HS-27A (cell line): ENCODE measurements around the gene ANKIB1.
"Not testable (repeated sequence)": the region's sequence is repeated elsewhere in the genome, so short reads cannot be mapped to it uniquely, and the experiment has no call there.

Source experiments
- DNase-seq: peaks from one replicate; pipeline ENCODE4 v3.0.0-alpha.2; 2012; ENCODE audit warnings: low read depth, missing footprints

Gene ANKIB1

DNA sequence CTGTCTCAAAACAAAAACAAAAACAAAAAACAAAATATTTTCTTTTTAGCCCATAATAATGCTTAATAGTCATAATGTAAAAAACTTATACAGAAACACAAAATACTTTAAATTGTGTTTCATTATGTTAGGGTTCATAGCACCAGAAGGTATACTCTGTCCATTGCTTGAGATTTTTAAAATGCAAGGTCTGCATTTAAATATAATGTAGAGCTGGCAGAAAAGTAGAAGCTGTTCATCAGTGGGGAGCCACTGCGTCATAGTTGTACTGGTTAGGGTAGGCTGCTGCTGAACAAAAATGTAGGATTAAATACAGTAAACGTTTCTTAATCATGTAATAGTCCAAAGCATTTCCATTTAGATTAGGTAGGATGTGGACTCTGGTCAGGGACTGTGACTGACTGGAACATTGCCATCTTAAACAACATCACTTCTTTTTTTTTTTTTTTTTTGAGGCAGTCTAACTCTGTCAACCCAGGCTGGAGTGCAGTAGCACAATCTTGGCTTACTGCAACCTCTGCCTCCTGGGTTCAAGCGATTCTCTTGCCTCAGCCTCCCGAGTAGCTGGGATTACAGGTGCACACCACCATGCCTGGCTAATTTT lies 85.2 kb downstream of the ANKIB1 start:
- no peak for DNase-seq

DNA sequence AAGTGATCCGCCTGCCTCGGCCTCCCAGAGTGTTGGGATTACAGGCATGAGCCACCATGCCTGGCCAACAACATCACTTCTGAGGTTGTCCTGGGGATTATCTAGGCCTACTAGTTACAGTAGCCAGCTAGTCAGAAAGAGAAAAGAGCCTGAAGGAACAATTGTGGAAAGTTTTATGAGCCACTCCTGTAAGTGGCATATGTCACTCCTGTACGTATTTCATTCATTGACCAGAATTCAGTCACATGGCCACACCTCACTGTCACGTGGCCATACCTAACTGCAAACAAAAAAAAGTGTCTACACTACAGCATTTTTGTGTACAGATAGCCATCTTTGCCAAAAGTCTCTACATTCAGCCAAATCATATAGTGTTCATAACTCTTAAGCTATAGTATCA lies 85.7 kb downstream of the ANKIB1 start:
- no peak for DNase-seq

DNA sequence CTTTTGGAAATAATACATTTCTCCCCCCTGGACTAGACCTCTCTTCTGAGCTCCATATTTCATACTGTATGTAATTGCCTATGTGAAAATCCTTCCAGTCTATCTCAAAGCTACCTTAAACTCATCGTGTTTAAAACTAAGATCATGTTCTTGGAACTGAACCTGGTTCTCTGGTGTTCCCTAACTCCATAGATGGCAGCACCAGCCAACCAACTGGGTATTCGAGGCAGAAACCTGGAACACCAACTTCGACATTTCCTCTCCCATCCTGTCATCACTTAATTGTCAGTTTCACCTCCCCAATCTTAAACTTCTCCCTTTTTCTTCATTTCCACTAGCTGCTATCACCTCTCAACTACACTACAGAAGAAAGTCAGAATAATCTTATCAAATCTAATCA lies 87.0 kb downstream of the ANKIB1 start:
- no peak for DNase-seq

DNA sequence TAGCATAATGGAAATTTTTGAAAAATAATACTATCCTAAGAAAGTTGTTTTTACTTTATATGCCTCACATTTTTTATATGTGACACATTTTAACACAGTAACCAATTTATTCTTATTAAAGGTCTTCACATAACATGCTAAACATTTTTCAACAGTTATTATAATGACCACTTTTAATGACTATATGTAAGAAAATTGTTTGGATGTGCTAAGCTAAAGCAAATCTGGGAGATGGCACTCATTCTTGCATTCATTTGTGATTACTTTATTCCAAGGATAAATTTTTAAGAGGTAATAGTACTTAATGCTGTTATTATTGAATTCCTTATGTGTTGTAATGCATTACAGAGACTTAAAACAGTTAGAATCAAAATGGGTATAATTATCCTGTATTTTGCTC lies 88.1 kb downstream of the ANKIB1 start:
- DNase-seq: no peak

DNA sequence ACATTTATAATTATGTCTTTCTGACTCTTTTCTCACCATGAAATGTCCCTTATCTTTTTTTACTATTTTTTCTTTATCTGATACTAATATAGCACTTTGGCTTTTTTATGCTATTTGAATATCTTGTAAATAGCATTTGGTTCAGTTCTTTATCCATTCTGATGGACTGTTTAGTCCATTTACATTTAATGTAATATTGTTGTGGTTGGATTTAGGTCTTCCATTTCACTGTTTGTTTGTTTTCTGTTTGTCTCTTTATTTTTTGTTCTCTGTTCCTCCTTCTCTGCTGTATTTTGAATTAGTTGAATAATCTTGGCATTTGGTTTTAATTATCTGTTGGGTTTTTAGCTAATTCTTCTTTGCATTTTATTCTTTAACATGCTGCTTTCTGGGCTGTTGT lies 89.8 kb downstream of the ANKIB1 start:
- no peak for DNase-seq

DNA sequence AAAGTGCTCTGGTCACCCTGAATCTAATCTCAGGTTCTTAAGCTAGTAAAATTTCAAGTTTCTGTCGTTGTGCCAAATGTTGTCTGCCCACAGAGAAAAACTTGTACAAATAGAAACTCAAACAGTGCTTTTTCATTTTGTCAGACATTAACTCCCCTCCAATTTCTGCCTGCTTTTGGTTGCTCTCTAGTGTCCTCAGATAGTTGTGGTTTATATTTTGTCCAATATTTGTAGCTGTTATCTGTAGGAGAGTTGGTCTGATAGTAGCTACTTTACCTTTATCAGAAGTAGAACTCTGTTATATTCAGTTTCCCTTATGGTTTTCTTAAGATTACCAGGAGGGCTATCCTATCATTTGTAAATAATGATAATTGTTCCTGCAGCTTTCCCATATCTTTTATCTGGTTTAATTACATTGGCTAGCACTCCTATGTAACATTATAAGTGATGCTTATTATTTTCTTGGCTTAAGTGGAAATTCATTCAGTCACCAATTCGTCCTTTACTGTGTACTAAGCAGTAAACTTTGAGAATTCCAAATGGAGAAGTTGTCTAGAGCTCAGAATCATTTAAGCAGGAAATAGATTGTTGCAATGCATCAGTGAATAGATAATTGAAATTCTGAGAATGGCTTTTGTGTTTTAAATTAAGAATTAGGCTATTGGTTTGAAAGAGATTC lies 91.0 kb downstream of the ANKIB1 start:
- no peak for DNase-seq

DNA sequence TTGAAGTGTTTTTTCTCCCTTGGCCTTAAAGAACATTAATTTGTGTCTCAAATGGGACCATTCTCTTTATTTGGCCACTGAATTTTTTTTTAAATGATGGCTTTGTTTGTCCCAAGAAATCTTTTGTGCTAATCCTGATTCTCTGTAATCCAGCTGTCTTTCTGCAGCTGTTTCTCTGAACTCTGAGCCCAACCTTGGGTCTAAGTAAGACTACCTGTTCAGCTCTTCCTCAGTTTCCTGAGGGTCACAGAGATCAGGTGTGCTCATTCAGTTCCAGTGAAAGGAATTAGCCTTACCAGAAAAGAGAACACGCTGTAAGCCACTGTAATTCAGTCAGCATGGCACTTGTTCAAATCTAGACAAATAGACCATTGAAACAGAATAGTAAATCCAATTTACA lies 94.2 kb downstream of the ANKIB1 start:
- DNase-seq: no peak

DNA sequence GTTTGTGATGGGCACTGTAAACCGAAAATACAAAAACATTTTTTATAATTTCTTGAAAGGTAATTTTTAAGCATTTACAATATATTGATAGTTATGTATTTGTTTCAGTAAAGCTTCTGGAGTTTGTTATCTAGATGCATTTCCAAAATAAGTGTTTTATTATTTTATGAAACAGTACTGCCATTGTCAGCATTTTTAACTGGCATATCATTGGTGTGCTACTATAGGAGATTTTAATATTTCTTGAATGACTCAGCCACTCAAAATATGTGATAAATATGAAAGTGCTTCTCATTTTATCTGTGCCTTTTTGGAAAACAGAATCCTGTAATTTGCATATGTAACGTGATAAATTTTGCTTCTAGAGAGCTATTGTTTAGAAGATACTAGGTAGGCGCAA lies 97.9 kb downstream of the ANKIB1 start:
- peak; percentile 7 for DNase-seq

DNA sequence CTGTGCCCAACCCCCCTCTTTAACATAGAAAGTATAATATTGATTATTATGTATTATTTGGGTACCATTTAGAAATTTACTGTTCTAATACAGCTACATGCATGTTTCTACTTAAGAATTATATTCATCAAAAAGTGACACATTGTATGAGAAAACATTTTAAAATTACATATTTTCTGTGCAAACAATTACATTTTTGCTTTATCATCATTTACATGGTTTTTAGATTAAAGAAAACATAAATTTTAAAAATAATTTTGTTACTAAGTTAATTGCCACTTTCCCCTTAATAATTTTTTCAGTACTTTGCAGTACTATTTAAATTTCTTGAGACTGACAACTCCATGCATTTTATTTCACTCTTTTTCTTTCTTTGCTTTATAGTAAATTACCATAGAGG lies 106.2 kb downstream of the ANKIB1 start:
- no peak for DNase-seq

DNA sequence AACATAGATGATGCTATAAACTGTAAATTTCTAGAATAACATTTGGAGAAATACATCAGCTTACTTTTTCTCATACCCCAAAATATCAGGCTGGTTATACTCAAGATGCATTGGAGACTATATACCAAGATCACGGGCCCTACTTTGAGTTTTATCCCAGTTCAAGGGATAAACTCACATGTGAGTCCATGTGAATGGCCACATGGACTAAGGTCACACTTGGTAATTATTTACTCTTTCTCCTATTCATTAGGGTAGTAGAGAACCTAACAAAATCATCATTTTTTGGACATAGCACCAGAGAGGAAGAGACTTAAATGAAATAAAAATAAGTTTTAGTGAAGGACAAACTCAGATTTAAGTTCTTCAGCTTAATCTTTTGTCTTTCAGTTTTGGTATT lies 108.4 kb downstream of the ANKIB1 start:
- no peak for DNase-seq

DNA sequence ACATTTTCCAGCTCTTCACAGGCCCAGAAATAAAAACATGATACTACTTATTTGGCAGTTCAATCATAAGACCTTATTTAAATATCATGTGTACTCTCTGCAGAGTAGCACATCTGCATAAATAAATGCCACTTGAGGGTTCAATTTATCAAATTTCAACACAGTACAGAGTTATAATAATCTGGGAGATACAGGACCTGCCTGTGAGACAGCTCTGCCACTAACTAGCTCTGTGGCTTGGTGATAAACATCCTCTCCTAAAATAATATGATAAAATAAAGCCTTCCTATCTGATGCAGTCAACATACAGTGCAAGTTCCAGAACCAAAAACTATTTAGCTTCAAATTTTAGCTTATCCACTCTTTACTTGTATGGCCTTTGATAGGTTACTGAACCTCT lies 110.6 kb downstream of the ANKIB1 start:
- no peak for DNase-seq

DNA sequence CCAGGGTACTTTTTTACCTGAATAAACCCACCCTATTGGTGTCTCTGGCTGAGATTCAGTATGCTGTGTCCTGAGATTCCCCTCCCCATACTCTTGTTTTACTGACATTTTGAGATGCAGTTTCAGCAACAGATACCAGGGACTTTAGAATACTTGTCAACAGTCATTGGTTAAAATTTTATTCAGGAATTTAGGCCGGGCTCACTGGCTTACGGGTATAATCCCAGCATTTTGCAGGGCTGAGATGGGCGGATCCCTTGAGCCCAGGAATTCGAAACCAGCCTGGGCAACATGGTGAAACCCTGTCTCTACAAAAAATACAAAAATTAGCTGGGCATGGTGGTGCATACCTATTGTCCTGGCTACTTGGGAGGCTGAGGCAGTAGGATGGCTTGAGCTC lies 111.5 kb downstream of the ANKIB1 start:
- no peak for DNase-seq

DNA sequence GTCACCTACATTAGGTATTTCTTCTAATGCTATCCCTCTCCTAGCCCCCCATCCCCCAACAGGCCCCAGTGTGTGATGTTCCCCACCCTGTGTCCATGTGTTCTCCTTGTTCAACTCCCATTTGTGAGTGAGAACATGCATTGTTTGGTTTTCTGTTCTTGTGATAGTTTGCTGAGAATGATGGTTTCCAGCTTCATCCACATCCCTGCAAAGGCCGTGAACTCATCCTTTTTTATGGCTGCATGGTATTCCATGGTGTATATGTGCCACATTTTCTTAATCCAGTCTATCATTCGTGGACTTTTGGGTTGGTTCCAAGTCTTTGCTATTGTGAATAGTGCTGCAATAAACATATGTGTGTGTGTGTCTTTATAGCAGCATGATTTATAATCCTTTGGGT lies 113.4 kb downstream of the ANKIB1 start:
- DNase-seq: not testable (repeated sequence)

DNA sequence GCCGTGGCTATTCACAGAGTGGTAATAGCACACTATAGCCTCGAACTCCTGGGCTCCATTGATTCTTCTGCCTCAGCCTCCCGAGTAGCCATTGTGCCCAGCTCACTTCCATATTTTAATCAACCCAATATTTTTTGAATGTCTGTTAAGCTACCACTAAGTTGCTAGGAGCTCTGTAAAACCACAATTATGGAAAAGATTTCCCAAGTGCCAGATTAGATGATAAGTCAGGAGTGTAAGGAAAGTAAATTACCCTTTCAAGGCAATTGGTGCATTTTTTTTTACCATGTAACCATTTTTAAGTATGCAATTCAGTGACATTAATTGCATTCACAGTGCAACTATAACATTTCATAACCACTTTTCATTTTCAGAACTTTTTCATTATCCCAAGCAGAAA lies 114.0 kb downstream of the ANKIB1 start:
- no peak for DNase-seq

DNA sequence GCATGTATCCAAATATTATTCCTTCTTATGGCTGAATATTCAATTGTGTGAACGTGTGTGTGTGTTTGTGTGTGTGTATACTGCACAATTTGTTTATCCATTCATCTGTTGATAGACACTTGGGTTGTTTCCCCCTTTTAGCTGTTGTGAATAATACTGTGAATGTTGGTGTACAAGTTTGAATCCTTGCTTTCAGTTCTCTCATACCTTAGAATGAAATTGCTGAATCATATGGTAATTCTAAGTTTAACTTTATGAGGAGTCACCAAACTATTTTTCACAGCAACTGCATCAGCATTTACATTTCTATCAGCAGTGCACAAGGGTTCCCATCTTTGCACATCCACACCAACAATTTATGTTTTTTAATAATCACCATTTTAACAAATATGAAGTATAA lies 114.6 kb downstream of the ANKIB1 start:
- no peak for DNase-seq

DNA sequence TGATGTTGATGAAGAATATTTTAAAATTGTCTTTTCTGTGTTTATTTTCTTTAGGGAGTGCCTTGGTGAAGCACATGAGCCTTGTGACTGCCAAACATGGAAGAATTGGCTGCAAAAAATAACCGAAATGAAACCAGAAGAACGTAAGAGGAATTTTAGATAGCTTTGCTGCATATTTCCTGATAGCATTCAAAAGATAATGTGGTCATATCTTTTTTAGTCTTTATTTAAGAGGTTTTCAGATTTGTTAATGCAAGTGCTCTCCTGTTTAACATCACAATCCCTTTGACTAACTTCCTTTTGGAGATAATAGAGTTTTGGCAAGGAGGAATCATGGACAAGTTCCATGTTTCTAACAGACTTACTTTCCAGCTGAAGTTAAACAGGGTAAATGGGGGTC lies 116.4 kb downstream of the ANKIB1 start:
- no peak for DNase-seq

DNA sequence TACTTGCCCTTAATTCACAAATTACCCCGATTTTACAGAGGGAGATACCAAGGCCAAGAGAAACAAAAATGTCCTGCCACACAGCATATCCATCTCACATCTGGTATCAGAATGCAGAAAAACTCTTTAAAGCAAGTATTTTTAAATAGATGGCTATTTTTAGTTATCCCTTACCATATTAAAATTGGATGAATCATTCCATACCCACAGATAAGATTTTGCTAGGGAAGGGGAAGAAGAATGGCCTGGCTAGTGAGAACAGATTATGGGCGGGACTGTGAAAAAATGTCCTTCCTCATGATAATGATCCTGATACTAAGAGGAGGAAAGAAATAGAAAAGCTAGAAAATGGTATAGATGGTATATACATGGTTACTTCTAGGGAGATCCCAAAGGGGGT lies 121.0 kb downstream of the ANKIB1 start:
- DNase-seq: no peak

DNA sequence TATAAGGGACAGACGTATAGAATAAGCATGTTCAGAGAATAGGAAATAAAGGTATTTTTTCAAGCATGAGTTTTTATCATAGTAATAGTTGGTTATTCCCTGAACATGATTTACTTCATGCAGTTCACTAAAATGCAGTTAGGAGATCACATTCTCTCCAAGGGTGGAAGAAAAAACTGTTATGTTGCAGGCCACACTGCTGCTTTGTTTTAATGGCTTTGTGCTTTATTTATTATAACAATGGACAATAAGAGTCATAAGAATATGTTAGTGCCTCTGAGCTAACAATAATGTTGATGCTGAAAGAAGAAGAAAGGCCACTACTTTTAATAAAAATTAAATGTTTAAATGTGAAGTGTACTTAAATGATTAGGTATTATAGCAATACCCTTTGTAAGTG lies 123.0 kb downstream of the ANKIB1 start:
- no peak for DNase-seq

DNA sequence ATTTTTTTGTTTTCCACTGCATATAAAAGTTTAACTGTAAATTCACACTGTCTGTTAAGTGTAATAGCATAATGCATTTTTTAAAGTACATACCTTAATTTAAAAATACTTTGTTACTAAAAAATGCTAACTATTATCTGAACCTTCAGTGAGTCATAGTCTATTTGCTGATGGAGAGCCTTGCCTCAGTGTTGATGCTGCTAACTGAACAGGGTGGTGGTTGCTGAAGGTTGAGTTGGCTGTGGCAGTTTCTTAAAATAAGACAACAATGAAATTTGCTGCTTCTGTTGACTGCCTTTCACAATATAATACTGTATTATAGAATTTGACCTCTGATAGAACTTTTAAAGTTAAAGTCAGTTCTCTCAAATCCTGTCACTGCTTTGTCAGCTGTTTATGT lies 129.2 kb downstream of the ANKIB1 start:
- DNase-seq: no peak

DNA sequence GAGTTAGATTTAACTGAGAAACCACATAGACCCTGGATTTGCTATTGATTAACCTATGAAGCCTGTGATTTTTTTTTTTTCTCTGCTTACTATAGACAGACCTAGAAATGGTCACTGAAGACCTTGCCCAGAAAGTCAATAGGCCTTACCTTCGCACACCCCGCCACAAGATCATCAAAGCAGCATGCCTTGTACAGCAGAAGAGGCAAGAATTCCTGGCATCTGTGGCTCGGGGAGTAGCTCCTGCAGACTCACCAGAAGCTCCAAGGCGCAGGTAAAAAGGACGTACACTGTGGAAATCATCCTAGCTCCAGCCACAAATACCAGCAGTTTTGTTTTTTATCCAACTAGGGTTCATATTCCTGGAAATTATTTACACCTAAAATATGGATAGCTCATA lies 145.3 kb downstream of the ANKIB1 start:
- DNase-seq: no peak

DNA sequence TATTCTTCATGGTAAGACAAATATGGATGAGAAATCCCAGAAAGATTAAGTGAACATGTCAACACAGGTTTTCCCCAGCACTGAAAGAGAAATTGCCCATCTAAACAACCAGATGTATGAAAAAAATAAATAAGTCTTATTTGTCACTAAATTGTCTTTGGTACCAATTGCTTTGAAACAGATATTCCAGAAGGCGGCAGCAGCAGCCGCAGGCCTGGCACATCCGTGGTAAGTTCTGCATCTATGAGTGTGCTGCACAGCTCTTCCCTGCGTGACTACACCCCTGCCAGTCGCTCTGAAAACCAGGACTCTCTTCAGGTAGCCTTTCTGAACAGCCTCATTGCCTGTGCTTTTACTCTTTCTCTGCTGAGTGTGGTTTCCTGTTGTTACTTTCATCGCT lies 151.8 kb downstream of the ANKIB1 start:
- no peak for DNase-seq

DNA sequence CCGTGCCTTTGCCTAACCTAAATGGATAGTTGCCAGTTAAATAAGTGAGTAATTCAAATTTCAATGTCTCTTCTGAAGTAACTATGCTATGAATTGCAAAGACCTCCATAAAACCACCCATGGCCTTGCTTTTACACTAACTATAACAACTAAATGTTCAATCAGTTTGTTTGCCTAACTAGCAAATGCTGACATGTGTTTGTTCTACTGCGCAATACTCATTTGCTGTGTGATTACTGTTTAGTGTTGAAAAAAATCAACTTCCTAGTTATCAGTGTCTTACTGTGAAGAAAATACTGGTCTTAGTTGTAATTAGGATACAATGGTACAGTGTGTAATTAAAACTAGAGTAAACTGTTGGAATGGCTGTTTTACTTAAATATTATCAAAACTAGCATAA lies 154.2 kb downstream of the ANKIB1 start:
- DNase-seq: no peak

DNA sequence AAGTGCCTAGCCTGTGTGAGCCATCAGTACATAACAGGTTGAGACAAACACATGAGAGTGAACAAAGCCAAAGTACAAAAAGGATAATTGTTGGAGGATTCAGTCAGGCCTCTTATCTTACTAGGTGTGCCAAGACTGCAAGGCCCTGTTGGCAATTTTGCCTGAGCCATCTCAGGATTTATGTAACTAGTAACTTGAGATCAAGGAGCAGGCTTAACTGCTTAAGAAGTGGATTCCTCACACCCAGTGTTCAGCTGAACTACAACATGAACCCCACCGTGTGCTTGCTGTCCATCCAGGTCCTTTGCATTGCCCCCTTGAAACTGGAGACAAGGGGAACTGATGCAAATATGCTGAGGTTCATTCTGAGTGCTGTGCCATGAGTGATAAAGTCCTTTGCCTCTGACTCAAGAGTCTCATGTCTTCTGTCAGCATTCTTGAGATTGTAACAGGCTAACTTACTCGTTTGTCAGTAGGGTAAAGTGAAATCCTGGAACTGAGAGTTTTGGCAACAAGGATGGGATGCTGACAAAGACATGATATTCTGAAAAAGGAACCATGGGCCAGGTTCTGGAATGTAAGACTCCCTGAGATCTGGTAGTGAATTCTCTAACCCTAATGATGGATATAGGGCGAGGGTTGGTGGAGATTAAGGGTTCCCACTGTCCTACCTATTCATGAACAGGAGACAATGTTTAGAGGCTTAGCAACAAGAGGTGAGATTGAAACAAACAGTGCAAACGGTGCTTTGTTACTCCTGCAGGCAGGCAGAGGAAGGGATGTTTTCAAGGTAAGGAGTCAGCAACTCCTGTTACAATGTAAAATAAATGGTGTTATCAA lies 157.4 kb downstream of the ANKIB1 start:
- DNase-seq: no peak

DNA sequence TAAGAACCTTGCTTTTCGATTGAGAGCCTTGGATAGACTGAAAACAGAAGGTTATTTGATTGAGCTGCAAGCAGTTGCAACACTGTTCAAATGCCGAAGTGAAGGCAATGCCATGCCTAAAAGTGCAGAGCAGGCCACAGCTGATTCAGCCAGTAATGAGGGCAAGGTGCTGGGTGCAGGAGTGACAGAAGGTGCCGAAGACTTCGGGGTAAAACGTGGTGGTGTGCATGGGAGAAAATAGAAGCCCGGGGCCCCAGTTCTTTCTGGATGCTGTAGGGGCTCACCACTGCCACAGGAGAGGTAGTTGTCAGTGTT lies 157.9 kb downstream of the ANKIB1 start:
- no peak for DNase-seq
